GM18870 (cell line): ENCODE measurements around the gene TIMP2.
"Not testable (repeated sequence)": the region's sequence is repeated elsewhere in the genome, so short reads cannot be mapped to it uniquely, and the experiment has no call there.

Source experiments
- ATAC-seq: cut with Tn5 transposase; IDR thresholded peaks from one replicate; pipeline ENCODE4 v1.9.1; 2021; ENCODE audit warnings: moderate library complexity; ENCODE audit not compliant: unreplicated experiment

TIMP2 gene, protein sequence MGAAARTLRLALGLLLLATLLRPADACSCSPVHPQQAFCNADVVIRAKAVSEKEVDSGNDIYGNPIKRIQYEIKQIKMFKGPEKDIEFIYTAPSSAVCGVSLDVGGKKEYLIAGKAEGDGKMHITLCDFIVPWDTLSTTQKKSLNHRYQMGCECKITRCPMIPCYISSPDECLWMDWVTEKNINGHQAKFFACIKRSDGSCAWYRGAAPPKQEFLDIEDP

DNA sequence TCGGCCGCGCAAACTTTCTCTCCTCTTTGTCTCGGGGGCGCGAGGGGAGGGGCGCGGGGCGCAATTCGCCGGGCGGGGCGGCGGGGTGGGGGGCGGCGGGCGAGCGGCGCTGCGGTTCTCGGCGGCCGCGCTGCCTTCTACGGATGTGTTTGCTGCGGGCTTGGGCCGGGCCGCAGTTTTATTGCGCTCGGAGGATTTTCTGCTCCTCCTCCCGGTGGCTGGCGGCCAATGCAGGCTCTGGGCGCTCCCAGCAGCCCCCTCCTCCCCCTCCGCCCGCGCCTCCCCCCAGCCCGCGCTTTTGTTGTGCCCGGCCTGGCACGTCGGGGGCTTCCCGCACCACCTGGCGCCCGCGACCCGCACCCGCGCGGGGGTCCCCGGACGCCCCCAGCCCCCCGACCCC lies at the start of gene TIMP2:
Gene TIMP2, minus strand, starts transcription at position 154 of the 400 bp plus-strand sequence. CDS start 299 bp downstream, outside the sequence.
- no peak for ATAC-seq

DNA sequence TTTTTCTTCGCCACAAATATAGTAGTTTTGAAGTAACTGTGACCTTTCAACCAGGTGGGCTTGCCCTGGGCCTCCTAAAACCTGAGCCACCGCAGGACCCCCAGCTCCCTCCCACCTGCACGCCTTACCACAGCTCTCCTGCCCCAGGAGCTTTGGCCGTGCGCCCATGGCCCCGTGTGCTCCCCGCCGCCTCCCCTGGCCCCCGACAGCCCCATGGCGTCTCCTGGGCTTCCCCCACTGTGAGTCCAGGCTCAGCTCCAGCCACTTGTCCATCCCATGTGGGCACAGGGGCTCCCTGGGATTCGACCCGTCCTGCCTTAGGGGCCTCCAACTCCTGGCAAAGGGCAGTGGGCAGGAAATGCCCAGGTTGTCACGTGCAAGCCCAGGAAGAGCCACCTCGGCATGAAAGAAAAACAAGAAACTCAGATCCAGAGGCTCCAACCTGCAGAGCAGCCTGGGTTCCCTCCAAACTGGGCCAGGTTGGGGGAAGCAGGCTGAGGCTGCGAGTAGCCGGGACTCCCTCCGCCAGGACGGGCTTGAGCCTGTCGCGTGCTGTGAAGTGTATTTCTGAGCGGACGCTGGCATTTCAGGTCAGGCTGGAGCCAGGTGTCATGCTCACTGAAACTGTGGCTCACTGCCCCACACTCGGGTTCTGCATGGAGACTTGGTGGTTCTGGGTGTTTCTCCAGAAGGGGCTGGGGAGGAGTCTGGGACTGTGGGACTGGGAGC lies 48.8 kb upstream of the TIMP2 start:
- no peak for ATAC-seq

DNA sequence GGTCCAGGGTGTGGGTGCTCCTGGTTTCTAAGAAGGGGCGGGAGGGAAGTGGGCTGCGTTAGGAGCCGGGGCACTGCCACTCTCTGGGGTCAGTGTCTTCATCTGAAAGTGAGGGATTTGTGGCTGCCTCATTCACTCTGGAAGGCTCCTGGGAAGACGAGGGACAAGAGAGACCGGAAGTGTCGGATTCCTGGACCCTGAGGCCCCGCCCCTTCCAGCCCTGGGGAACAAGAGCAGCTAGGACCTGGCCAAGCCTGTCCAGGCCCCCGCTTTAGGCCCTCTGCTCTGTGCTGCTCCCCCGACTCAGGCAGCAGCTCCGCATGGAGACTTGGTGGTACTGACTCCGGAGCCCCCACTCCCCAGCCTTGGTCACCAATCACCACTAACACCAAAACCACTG lies 48.0 kb upstream of the TIMP2 start:
- ATAC-seq, result no peak

DNA sequence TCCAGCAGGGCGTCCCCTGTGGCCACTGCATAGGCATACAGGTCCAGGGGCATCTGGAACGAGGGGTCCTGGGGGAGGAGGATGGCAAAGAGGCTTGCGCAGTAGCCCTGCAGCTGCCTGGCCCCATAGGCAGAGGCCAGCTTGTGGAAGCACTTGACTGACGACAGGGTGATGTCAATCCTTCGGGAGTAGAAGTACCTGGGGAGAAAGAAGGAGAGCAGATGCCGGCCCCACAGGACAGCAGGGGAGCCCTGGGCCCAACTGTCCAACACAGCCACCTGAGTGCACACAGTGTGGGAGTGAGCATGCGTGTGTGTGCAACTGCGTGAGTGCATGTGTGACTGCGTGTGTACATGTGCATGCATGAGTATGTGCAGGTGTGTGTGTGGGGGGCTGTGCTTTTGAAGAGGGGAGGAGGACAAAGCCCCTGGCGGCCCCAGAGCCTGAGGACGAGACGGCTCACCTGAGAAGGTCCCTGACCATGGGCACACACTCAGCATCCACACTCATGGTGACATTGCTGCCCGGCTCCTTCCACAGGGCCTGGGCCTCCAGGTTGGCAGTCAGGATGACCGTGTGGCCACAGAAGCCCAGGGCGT lies 47.4 kb upstream of the TIMP2 start:
- ATAC-seq, result no peak

DNA sequence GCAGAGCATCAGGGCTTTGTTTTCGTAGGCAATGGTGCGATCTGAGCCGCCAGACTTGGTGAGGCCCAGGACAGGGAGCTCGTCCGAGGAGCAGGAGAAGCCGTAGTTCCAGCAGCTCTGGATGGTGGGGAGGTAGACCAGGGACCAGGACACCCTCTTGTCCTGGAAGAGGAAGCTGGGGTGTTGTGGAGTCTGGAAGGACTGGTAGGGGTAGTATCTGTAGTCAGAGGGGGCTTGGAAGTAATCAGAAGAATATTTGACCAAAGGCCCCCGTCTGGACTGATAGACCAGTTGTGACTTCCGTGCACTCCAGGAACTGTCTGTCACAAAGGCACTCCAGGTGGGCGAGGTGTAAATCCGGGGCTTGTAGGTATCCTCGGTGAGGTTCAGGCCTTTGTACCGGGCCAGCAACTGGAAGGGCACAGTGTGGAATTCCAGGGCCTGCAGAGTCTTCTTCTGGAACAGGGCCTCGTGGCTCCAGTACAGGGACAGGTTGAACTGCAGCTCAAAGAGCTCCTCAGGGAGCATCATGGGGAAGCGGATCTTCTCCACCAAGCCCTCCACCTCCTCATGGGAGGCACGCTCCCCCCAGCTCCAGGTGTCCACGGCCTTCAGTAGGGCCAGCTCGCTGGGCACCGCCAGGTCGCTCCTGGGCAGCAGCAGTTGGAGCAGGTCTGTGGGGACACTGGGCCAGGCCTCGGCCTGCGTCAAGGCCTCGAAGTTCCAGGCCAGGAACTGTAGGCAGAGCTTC lies 46.7 kb upstream of the TIMP2 start:
- ATAC-seq, result no peak

DNA sequence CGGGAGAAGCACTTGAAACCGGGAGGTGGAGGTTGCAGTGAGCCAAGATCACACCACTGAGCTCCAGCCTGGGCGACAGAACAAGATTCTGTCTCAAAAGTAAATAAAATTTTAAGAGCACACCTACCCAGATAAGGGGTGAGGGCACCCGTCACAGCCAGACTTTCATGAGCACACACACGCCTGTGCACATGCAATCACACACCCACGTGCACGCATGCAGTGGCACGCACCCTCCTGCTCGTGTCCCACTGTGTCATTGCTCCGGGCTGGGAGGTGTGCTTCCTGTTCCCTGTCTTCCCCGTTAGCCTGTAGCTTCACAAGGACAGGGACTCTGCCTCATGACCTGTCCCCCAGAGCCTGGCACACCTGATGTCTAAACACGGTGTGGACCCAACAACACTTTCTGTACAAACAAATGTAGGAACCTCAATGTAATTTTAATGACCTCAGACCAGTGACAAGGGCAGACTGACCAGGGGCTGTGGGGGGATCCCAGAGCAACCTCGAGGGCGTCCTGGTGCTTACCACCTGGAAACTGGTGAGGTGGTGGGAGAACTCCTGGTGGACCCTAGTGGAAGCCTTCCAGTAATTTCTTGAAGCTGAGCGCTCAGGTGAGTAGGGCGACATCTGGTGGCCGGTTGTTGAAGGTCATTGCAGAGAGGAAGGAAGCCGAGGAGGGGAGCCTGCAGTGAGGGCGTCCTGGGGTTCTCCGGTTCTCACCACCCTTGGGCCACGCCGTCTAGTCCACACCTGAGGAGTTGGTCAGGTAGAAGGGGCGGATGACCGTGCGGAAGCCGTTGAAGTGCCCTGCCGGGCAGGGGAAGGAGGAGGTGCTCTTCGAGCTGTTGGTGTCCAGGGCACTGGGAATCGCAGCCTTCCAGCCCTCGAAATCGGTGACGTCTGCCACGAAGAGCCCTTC lies 45.9 kb upstream of the TIMP2 start:
- no peak for ATAC-seq

DNA sequence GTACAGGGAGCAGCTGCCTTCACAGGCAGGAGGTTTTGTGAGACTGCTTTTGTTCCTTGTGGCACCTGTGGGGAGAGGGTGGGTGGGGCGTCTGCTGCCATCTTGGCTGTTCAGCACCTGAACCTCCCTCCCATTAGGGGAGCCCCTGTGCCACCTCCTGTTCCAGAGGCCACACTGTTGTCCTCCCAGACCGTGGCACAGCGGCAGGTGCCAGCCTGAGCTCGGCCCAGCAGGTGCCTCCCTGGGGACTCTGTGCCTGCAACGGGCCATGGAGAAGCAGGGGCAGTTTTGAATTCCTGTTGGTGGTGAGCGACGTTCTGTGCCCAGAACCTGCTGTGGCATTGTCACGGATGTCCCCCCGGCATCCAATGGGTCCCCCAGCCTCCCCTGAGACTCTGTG lies 44.7 kb upstream of the TIMP2 start:
- no peak for ATAC-seq

DNA sequence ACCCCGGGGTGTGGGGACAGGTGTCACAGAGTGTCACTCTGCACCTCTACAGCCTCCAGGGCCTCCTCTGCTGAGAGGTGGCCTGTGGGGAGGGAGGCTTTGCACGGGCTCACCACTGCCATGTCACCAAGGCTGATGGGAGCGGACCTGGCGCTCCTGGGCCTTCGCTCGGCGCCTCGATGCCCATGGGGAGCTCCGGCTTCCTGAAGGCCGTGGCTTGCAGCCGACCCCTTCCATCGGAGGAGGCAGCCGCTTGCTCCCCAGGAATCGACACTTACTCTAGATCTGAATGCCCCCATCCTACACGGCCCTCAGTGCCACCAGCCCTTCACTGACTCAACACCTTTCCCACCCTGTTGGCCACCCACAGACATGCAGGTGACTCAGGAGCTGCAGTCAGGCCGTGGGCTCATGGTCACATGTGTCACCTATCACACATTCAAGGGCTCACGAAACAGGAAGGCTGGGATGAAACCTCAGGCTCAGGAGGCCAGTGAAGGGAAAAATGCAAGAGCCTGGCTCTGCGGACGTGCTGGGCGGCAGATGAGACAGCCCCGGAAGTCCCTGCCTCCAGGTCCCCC lies 42.7 kb upstream of the TIMP2 start:
- no peak for ATAC-seq

DNA sequence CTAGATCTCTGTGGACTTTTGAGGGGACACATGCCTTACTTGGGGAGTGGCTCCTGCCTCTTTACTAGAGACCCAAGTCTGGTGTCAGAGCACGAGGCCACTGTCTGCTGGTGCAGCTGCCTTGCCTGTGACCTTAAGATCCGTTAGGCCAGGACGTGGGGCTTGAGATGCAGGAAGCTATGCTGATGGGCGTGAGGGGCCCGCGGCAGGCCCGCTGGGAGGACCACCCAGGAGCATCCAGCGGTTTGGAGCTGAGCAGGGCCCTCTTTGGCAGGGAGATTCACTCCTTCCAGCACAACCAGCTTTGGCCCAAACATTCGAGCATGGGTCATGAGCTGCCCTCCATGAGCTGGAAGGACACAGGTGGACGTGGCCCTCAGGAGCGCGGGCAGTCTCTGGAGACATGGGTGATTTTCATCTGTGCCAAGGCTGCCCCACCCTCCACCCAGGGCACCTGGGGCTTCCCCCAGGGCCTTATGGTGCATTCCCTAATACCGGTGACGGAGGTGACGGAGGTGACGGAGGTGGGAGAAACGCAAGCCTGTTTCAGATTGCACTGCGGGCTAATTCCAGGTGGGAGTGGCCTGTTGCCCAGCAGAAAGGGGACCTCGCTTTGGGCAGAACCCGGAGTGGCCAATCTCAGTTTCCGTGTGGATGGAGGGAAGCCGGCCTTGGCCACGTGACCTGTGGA lies 41.9 kb upstream of the TIMP2 start:
- ATAC-seq, result no peak

DNA sequence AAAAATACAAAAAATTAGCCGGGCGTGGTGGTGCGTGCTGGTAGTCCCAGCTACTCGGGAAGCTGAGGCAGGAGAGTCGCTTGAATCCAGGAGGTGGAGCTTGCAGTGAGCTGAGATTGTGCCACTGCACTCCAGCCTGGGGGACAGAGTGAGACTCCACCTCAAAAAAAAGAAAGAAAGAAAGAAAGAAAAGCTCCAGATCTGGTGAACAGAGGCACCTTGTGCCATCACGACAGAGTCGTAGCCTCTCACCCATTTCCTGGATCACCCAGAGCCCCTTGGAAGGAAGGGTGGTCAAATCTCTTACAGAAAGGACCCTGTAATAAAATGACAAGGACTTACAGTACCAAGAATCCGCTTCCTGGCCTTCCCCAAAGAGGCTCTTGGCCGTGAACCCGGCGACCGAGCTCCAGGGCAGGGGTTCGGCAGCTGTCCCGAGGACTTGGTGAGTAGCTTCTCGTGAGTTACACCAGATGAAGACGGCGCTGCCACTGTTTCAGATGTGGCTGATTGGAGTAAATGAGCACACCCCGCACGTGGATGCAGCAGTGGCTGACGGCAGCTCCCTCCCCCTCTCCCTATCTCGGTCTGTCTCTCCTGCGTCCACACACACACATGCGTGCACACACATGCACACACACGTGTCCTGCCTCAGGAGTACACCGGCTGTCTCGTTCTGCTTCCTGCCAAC lies 41.1 kb upstream of the TIMP2 start:
- no peak for ATAC-seq

DNA sequence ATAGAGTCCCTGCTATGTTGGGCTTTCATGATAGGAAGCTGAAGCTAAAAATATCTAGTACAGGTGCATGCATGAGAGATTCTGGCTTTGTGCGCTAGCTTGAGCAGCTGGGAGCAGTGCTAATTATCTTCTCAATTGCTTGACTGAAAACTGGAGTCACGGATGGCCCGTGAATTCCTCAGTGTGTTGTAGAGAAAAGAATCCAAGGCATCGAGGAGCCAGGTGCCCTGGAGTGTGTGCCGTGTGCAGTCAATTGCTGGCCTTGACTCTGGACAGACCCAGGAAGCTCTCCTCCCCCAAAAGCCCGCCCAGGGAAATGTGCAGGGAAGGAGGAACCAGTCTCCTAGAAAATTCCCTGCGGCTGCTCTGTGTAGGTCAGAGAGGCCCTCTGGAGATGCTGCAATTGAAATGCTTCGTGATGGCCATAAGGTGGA lies 40.3 kb upstream of the TIMP2 start:
- ATAC-seq, result no peak

DNA sequence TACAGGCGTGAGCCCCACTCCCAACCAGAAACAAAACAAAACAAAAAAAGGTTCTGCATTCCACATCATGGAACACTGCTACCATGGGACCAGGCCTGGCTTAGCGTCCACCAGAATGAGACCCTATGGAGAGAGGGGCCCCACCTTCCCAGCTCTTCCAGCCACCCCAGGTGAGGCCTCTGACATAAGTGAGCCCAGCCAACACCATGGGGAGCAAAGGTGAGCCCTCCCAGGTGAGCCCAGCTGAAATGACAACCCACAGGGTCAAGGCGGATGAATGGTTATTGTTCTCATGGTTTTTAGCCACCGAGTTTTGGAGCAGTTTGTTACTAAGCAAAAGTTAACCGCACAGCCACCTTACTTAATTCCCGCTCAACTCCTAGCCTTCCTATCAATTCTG lies 38.2 kb upstream of the TIMP2 start:
- no peak for ATAC-seq

DNA sequence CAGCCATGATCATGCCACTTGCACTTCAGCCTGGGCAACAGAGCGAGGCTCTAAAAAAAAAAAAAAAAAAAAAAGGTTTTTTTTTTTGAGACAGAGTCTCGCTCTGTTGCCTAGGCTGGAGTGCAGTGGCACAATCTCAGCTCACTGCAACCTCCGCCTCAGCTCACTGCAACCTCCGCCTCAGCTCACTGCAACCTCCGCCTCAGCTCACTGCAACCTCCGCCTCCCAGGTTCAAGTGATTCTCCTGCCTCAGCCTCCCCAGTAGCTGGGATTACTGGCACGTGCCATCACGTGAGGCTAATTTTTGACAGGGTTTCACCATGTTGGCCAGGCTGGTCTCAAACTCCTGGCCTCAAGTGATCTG lies 37.8 kb upstream of the TIMP2 start:
- not testable (repeated sequence) for ATAC-seq

DNA sequence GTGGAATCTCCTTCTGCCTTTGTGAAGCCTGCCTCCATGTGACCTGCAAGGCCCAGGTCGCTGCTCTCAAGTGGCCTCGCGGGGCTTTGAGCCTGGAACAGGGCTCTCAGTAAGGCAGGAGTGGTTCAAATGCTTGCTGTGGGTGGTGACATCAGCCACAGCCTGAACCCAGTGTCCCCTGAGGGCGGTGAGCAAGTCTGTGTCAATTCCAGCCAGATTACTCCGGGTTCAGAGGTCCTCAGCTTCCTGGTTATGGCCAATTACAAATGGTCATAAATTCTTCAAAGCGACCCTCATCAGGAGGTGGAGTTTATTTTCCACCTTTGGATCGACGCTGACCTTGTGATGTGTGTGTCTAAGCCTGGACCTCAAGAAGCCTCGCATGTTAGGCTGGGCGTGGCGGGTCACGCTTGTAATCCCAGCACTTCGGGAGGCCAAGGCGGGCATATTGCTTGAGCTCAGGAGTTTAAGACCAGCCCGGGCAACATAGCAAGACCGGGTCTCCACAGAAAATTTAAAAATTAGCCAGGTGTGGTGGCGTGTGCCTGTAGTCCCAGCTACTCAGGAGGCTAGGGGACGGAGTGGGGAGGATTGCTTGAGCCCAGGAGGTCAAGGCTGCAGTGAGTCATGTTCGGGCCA lies 37.3 kb upstream of the TIMP2 start:
- ATAC-seq, result no peak

DNA sequence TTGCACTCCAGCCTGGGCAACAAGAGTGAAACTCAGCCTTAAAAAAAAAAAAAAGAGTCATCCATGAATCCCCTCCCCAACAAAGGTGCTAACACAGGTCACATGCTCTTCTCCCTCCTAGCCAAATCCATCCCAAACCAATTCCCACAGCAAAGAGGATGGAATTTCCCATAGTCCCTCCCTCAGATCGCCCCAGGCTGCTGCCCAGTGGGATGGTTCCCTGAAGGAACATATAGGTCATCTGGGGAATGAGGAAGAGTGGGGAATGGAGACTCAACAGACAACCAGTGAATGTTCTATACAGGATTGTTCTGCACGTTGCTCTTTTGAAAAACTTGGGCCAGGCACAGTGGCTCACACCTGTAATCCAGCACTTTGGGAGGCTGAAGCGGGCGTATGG lies 36.4 kb upstream of the TIMP2 start:
- no peak for ATAC-seq

DNA sequence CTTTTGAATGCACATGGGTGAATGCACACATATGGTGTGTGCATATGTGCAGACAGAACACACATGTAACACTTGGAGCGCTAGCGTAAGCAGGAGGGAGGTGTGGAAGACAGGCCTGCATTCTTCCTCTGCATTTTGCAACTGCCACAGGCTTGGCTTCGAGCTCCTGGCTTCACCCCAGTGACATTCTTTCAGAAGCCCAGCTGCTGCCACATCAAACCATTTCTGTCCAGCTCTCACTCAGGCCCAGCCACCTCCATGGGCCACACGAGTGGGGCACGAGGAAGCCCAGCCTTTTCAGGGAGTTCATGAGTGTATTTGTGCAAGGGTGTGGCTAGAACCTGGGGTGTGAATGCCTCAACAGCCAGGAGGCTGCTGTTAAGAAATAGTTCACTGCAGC lies 35.7 kb upstream of the TIMP2 start:
- no peak for ATAC-seq

DNA sequence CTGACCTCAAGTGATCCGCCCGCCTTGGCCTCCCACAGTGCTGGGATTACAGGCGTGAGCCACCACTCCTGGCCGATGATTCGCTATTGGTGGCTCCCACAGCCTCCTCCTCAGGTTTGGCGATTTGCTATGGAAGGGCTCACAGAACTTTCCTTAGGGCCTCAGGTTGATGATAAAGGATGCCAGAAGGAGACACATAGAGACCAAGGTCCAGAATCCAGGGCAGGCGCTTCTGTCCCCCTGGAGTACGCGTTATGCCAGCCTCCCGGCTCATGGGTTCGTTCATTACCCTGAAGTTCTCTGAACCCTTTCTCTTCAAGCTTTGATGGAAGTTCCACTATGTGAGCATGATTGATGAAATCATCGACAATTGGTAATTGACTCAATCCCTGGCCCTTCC lies 34.6 kb upstream of the TIMP2 start:
- ATAC-seq, result no peak

DNA sequence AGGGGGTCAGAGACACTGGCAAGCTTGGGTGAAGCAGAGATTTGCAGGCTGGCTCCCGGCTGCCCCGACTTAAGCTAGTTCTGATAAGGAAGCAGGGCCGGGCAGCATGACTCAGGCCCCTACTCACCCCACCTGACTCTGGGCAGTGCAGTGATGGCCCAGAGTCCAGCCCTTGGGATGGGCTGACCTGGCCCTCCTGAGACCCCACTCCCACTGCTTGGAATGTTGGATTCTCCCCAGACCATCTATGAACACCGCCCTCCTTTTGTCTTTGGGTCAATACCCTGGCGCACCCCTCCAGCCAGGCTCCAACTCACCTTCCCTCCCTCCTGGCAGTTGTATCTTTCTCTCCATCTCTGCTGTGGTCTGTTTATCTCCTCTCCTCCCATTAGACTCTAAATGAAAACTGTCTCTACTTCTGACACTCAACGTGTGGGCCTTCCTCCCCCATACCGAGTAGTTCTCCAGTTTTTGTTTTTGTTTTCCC lies 33.5 kb upstream of the TIMP2 start:
- no peak for ATAC-seq
